ENCODE results near the gene TEX264. TPM values are rescaled to one million over a fixed set of nuclear protein-coding genes. Genes with fewer than 3 reads are reported as not detected.

Gene TEX264
- total and polyA plus RNA-seq, 2 experiments from 2014 or later, result 59.6 to 98.7 TPM

Small RNA genes within 50 kb of the gene (small RNA-seq; reads per million reads assigned to genes)
- 307 reads per million, percentile 98 among the genes with 10 or more reads in this experiment for gene RNA5SP132

Other genes starting within 250 kb of the TEX264 start
- gene DCAF1, start 171.2 kb upstream of the TEX264 start, total RNA-seq, result 10.1 and 11.6 TPM in 2 replicates
- 4.6 and 5.4 TPM in 2 replicates for gene DCAF1, start 171.2 kb upstream of the TEX264 start, polyA plus RNA-seq
- gene RAD54L2, start 132.5 kb upstream of the TEX264 start, total RNA-seq, result 13.8 and 17.5 TPM in 2 replicates
- gene RAD54L2, start 132.5 kb upstream of the TEX264 start, polyA plus RNA-seq, result 8.9 and 10.8 TPM in 2 replicates
- gene GRM2, start 35.8 kb downstream of the TEX264 start, total RNA-seq, result 0.27 TPM in 1 of 2 replicates, not detected in the other
- 0.10 TPM in 1 of 2 replicates, not detected in the other for gene GRM2, start 35.8 kb downstream of the TEX264 start, polyA plus RNA-seq
- not detected in 2 replicates for gene IQCF6, start 108.0 kb downstream of the TEX264 start, total RNA-seq
- not detected in 2 replicates for gene IQCF6, start 108.0 kb downstream of the TEX264 start, polyA plus RNA-seq
- gene IQCF2, start 190.4 kb downstream of the TEX264 start, total RNA-seq, result not detected in 2 replicates
- gene IQCF2, start 190.4 kb downstream of the TEX264 start, polyA plus RNA-seq, result not detected in 2 replicates
- gene IQCF5, start 204.3 kb downstream of the TEX264 start, total RNA-seq, result not detected in 2 replicates
- gene IQCF5, start 204.3 kb downstream of the TEX264 start, polyA plus RNA-seq, result not detected in 2 replicates
- not detected in 2 replicates for gene IQCF1, start 232.1 kb downstream of the TEX264 start, total RNA-seq
- not detected in 2 replicates for gene IQCF1, start 232.1 kb downstream of the TEX264 start, polyA plus RNA-seq